ENCODE data around the gene OR10X1.

DNA sequence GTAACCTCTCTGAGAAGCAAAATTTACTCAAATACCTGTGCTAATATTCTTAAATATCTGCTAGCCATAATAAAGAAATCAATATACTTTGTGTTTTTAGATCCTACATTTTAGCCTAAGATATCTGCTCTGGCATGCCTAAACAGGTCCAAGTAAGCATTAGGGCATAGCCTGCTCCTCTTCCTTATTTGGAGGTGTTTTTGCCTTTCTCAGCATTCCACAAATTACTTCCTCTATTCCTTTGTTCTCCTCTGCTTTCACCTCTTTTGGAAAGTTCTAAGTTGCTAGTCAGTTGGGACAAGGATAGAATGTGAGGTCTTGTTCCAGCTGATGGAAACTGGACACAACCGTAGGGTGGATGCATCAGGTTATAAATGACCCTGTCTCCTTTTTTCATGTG is 7.2 kb upstream of the OR10X1 start:
- TF ChIP-seq, protein P1, sequence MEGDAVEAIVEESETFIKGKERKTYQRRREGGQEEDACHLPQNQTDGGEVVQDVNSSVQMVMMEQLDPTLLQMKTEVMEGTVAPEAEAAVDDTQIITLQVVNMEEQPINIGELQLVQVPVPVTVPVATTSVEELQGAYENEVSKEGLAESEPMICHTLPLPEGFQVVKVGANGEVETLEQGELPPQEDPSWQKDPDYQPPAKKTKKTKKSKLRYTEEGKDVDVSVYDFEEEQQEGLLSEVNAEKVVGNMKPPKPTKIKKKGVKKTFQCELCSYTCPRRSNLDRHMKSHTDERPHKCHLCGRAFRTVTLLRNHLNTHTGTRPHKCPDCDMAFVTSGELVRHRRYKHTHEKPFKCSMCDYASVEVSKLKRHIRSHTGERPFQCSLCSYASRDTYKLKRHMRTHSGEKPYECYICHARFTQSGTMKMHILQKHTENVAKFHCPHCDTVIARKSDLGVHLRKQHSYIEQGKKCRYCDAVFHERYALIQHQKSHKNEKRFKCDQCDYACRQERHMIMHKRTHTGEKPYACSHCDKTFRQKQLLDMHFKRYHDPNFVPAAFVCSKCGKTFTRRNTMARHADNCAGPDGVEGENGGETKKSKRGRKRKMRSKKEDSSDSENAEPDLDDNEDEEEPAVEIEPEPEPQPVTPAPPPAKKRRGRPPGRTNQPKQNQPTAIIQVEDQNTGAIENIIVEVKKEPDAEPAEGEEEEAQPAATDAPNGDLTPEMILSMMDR (IDR thresholded peaks at IDR 0.05): no peak
- no peak for TF ChIP-seq POLR2A (IDR thresholded peaks at IDR 0.05)

Measured in body of pancreas (tissue), 4 donors.